ENCODE measurements around the gene DNAH11. TPM values are rescaled to one million over a fixed set of nuclear protein-coding genes. Genes with fewer than 3 reads are reported as not detected.

DNAH11 gene
- total and polyA plus RNA-seq, 12 donors: 0.03 to 0.59 (median 0.19) TPM; not detected in 2

DNA sequence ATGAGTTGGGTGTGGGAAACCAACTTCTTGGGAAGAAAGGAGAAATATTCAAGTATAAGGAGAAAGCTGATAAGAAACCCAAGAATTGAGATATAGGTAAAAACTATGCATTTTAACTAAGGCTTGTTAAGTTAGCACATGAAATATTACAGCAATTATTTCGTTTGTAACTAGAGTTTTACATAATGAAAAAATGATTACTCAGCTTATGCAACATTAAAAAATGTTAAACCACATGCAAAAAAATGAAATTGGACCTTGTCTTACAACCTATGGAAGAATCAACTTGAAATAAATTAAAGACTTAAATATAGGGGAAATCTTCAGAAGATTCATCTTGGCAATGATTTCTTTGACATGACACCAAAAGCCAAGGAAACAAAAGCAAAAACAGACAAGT lies 219.6 kb downstream of the DNAH11 start:
- WGBS, 2 donors: 60 to 65% methylated on average over 1 of the region's 1 CpG
- intact Hi-C loops (cut with DNase I): loop anchor here in 2 of 10 donors (10.0 kb wide), 2 partner anchors 242 to 508 kb away; no protein-coding TSS in a partner anchor
- no peak for ATAC-seq

GRCh38 chr7:21763818-21764217 lies 221.0 kb downstream of the DNAH11 start:
- no peak for ATAC-seq
- intact Hi-C loops (cut with DNase I): loop anchor here in 2 of 10 donors (10.0 kb wide), 2 partner anchors 241 to 509 kb away; no protein-coding TSS in a partner anchor
- H3K4me1 ChIP-seq: no peaks in the 10 kb centered on the region
- peaks cover 0 to 12% (median 0%) of the 10 kb centered on the region in 7 donors for H3K27me3 ChIP-seq
- no peaks in the 10 kb centered on the region for H3K36me3 ChIP-seq
- no peaks in the 10 kb centered on the region for H3K9me3 ChIP-seq
- no peak overlapping the region for H3K27ac ChIP-seq
- WGBS, 2 donors: 90 to 95% methylated on average over 4 of the region's 4 CpGs
- no peak overlapping the region for H3K4me3 ChIP-seq
- DNase-seq: no peak
- TF ChIP-seq, protein P1, sequence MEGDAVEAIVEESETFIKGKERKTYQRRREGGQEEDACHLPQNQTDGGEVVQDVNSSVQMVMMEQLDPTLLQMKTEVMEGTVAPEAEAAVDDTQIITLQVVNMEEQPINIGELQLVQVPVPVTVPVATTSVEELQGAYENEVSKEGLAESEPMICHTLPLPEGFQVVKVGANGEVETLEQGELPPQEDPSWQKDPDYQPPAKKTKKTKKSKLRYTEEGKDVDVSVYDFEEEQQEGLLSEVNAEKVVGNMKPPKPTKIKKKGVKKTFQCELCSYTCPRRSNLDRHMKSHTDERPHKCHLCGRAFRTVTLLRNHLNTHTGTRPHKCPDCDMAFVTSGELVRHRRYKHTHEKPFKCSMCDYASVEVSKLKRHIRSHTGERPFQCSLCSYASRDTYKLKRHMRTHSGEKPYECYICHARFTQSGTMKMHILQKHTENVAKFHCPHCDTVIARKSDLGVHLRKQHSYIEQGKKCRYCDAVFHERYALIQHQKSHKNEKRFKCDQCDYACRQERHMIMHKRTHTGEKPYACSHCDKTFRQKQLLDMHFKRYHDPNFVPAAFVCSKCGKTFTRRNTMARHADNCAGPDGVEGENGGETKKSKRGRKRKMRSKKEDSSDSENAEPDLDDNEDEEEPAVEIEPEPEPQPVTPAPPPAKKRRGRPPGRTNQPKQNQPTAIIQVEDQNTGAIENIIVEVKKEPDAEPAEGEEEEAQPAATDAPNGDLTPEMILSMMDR (IDR thresholded peaks at IDR 0.05): no peak

More for the DNA sequence above, 219.6 kb downstream of the DNAH11 start:
- Histone ChIP-seq H3K9me3 (no peaks in the 10 kb centered on the region), H3K27ac (no peak overlapping the region), H3K4me1 (no peaks in the 10 kb centered on the region), H3K4me3 (no peak overlapping the region), H3K36me3 (no peaks in the 10 kb centered on the region), H3K27me3 (peaks cover 0 to 19% (median 3%) of the 10 kb centered on the region in 7 donors)
- DNase-seq: no peak
- TF ChIP-seq, protein P1 (IDR thresholded peaks at IDR 0.05): no peak

GRCh38 chr7:21766218-21766617 lies 223.4 kb downstream of the DNAH11 start:
- intact Hi-C loops (cut with DNase I): loop anchor here in 4 of 10 donors (5.0 to 10.0 kb wide), 3 partner anchors 239 to 511 kb away; no protein-coding TSS in a partner anchor
- Histone ChIP-seq H3K36me3 (no peaks in the 10 kb centered on the region), H3K9me3 (no peaks in the 10 kb centered on the region), H3K4me1 (no peaks in the 10 kb centered on the region), H3K27me3 (peaks cover 0 to 4% (median 0%) of the 10 kb centered on the region in 7 donors), H3K27ac (no peak overlapping the region), H3K4me3 (no peak overlapping the region)
- no peak for DNase-seq
- ATAC-seq: peak in 3 of 8 donors; percentile 24 to 57 (median 38)
- WGBS, 2 donors: 40 to 55% methylated on average over 2 of the region's 2 CpGs
- TF ChIP-seq, protein P1 (IDR thresholded peaks at IDR 0.05): no peak

DNA sequence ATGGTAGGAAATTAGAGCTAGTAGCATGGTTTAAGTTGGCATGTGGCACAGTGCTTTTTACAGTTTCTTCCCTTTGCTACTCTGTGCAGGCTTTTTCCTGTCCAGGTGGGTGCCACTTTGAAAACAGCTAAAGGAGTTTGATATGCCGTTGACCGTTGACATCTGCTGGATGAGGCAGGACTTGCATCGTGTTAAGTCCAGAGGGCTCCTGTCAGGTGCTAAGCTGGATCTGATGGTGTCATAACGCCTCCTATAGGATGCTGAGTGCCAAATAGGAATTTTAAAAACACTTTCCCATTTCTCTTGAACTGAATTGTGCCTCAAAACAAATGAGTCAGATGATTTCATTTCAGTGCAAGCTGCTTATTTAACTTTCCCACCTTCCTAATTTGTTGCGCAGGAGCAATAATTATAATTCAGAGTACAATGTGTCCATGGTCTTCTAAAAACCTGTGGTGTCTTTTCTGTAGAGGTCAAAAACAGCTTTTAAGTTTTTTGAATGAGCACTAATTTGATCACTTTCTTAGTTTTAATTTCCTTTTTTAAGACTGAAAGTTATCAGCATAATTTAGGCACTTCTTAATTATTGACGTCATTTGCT lies 224.6 kb downstream of the DNAH11 start:
- Histone ChIP-seq H3K4me3 (no peak overlapping the region), H3K9me3 (no peaks in the 10 kb centered on the region), H3K4me1 (peaks cover 0 to 9% (median 0%) of the 10 kb centered on the region in 9 donors), H3K27ac (no peak overlapping the region), H3K36me3 (no peaks in the 10 kb centered on the region), H3K27me3 (peaks cover 0 to 4% (median 0%) of the 10 kb centered on the region in 7 donors)
- intact Hi-C loops (cut with DNase I): loop anchor here in 4 of 10 donors (5.0 to 10.0 kb wide), 3 partner anchors 237 to 513 kb away; no protein-coding TSS in a partner anchor
- DNase-seq (peak; percentile 13 to 27), ATAC-seq (peak in 7 of 8 donors; percentile 34 to 91 (median 83))
- 19 to 23% methylated on average over 6 of the region's 6 CpGs for WGBS, 2 donors
- TF ChIP-seq, protein P1 (IDR thresholded peaks at IDR 0.05): peak in 8 of 9 donors; percentile 17 to 62 (median 48)

All from heart right ventricle (tissue), 16 donors.